Superior temporal gyrus (tissue), 1 donor: ENCODE data around the gene SLC7A8.
A peak's percentile ranks its signal among the peaks of the same experiment; 100 is the strongest.

ENCODE experiments used
- DNase-seq: peaks from one replicate; pipeline ENCODE4 v3.0.0-alpha.2; 2016; ENCODE audit errors: extremely low spot score

SLC7A8 gene

GRCh38 chr14:23094666-23095195 lies 88.7 kb downstream of the SLC7A8 start, which contains the start of gene ACIN1:
Gene ACIN1, minus strand, starts transcription at chr14:23095136. Its CDS starts 24 bp downstream, at chr14:23095112.
- no peak for DNase-seq

- DNase-seq = no peak
Observed at GRCh38 chr14:23093991-23094665, 89.3 kb downstream of the SLC7A8 start.

- DNase-seq = no peak
Observed at GRCh38 chr14:23093526-23093925, 89.9 kb downstream of the SLC7A8 start.

- no peak for DNase-seq
Observed at GRCh38 chr14:23093104-23093503, 90.4 kb downstream of the SLC7A8 start.

- no peak for DNase-seq
Observed at GRCh38 chr14:23091294-23092225, 91.9 kb downstream of the SLC7A8 start.

GRCh38 chr14:23090254-23090636 lies 93.2 kb downstream of the SLC7A8 start:
- no peak for DNase-seq

- no peak for DNase-seq
Observed at GRCh38 chr14:23089498-23090253, 93.8 kb downstream of the SLC7A8 start.

GRCh38 chr14:23086565-23086964 lies 96.9 kb downstream of the SLC7A8 start:
- DNase-seq = no peak

- no peak for DNase-seq
Observed at GRCh38 chr14:23085458-23085857, 98.0 kb downstream of the SLC7A8 start.

- DNase-seq = no peak
Observed at GRCh38 chr14:23080474-23080873, 103.0 kb downstream of the SLC7A8 start.

GRCh38 chr14:23079716-23080115 lies 103.7 kb downstream of the SLC7A8 start:
- DNase-seq = no peak

- no peak for DNase-seq
Observed at GRCh38 chr14:23078692-23079116, 104.8 kb downstream of the SLC7A8 start.

GRCh38 chr14:23077962-23078361 lies 105.5 kb downstream of the SLC7A8 start:
- no peak for DNase-seq

GRCh38 chr14:23076785-23077408 lies 106.6 kb downstream of the SLC7A8 start:
- peak; percentile 76 for DNase-seq
